Astrocyte of the cerebellum (primary cell): ENCODE data around the gene SQOR.
A peak's percentile ranks its signal among the peaks of the same experiment; 100 is the strongest.

Experiments
- DNase-seq: peaks from one replicate; pipeline ENCODE4 v3.0.0-alpha.2; 2011; ENCODE audit warnings: low read depth
- H3K4me3 ChIP-seq: 2 replicates; pipeline ENCODE4 v1.5.1; 2011; ENCODE audit warnings: mild to moderate bottlenecking, low read depth, low read length, moderate library complexity
- CTCF ChIP-seq: IDR thresholded peaks from 2 replicates; pipeline ENCODE4 v1.5.1; 2012; ENCODE audit warnings: low read length, low read depth, moderate library complexity, mild to moderate bottlenecking; ENCODE audit errors: missing control alignments
- in situ Hi-C: cut with HindIII; loops from 2 replicates; pipeline ENCODE4 v1.10.0; 2017; ENCODE audit warnings: low sequenced_read_pairs

Gene SQOR

GRCh38 chr15:45604326-45604725 is 30.5 kb upstream of the SQOR start:
- H3K4me3 ChIP-seq: no peak overlapping the region

GRCh38 chr15:45606413-45606812 is 28.4 kb upstream of the SQOR start:
- TF ChIP-seq CTCF: no peak
- in situ Hi-C loops: no loop called here
- H3K4me3 ChIP-seq: no peak overlapping the region
- no peak for DNase-seq

More at GRCh38 chr15:45604326-45604725, 30.5 kb upstream of the SQOR start:
- DNase-seq: no peak
- TF ChIP-seq CTCF: no peak
- in situ Hi-C loops: no loop called here

GRCh38 chr15:45606841-45607240 is 28.0 kb upstream of the SQOR start:
- no peak for DNase-seq
- H3K4me3 ChIP-seq: no peak overlapping the region
- in situ Hi-C loops: no loop called here
- no peak for TF ChIP-seq CTCF

GRCh38 chr15:45611305-45611704 is 23.5 kb upstream of the SQOR start:
- no peak overlapping the region for H3K4me3 ChIP-seq
- in situ Hi-C loops: no loop called here
- DNase-seq: no peak
- TF ChIP-seq CTCF: peak; percentile 39

- no peak overlapping the region for H3K4me3 ChIP-seq
- in situ Hi-C loops: no loop called here
- DNase-seq: no peak
- no peak for TF ChIP-seq CTCF
Observed at GRCh38 chr15:45612790-45613415, 21.9 kb upstream of the SQOR start.

- TF ChIP-seq CTCF: no peak
- no peak overlapping the region for H3K4me3 ChIP-seq
- in situ Hi-C loops: no loop called here
- no peak for DNase-seq
Observed at GRCh38 chr15:45616901-45617323, 17.9 kb upstream of the SQOR start.
